ENCODE results near the gene ZFHX3.

- TF ChIP-seq POLR2A (IDR thresholded peaks at IDR 0.05) = no peak
- TF ChIP-seq, protein P1, sequence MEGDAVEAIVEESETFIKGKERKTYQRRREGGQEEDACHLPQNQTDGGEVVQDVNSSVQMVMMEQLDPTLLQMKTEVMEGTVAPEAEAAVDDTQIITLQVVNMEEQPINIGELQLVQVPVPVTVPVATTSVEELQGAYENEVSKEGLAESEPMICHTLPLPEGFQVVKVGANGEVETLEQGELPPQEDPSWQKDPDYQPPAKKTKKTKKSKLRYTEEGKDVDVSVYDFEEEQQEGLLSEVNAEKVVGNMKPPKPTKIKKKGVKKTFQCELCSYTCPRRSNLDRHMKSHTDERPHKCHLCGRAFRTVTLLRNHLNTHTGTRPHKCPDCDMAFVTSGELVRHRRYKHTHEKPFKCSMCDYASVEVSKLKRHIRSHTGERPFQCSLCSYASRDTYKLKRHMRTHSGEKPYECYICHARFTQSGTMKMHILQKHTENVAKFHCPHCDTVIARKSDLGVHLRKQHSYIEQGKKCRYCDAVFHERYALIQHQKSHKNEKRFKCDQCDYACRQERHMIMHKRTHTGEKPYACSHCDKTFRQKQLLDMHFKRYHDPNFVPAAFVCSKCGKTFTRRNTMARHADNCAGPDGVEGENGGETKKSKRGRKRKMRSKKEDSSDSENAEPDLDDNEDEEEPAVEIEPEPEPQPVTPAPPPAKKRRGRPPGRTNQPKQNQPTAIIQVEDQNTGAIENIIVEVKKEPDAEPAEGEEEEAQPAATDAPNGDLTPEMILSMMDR (IDR thresholded peaks at IDR 0.05) = no peak
- no peak for TF ChIP-seq EP300 (IDR thresholded peaks at IDR 0.05)
Observed at GRCh38 chr16:73060892-73061490, 13.1 kb upstream of the ZFHX3 start.

All from ovary (tissue), 3 donors.